Islet of Langerhans (tissue), 1 donor: Measurements from ENCODE around the gene DNMT3B.
"Not testable (repeated sequence)": the region's sequence is repeated elsewhere in the genome, so short reads cannot be mapped to it uniquely, and the experiment has no call there.

Experiments used
- FAIRE-seq: peaks from one replicate; lab custom pipeline; 2011; peaks lifted over from hg19 to GRCh38; lab: Jason Lieb, UNC

The DNMT3B gene

GRCh38 chr20:32761831-32762753 is at the start of gene DNMT3B:
Gene DNMT3B, plus strand, starts transcription at chr20:32762385. Its CDS starts 17,939 bp downstream, at chr20:32780324.
- FAIRE-seq: no peak

GRCh38 chr20:32718749-32719348 is 43.3 kb upstream of the DNMT3B start:
- no peak for FAIRE-seq

GRCh38 chr20:32727683-32728082 is 34.5 kb upstream of the DNMT3B start:
- no peak for FAIRE-seq

- FAIRE-seq: not testable (repeated sequence)
These were observed 33.8 kb upstream of the DNMT3B start for GRCh38 chr20:32728435-32728834.

GRCh38 chr20:32729334-32729733 is 32.9 kb upstream of the DNMT3B start:
- FAIRE-seq: not testable (repeated sequence)

GRCh38 chr20:32731882-32732266 is 30.3 kb upstream of the DNMT3B start:
- FAIRE-seq: no peak

GRCh38 chr20:32737371-32738223 is 24.6 kb upstream of the DNMT3B start:
- no peak for FAIRE-seq

GRCh38 chr20:32741151-32741550 is 21.0 kb upstream of the DNMT3B start:
- FAIRE-seq: no peak

- no peak for FAIRE-seq
These were observed 19.6 kb upstream of the DNMT3B start for GRCh38 chr20:32742322-32743236.

- FAIRE-seq: no peak
These were observed 18.7 kb upstream of the DNMT3B start, which contains the start of gene COMMD7 for GRCh38 chr20:32743237-32744112. Gene COMMD7, minus strand, starts transcription at chr20:32743467. Its CDS starts 76 bp downstream, at chr20:32743391.

GRCh38 chr20:32749914-32750637 is 12.1 kb upstream of the DNMT3B start:
- no peak for FAIRE-seq

GRCh38 chr20:32751293-32751692 is 10.9 kb upstream of the DNMT3B start:
- no peak for FAIRE-seq

- FAIRE-seq: no peak
These were observed 10.3 kb upstream of the DNMT3B start for GRCh38 chr20:32751702-32752457.

GRCh38 chr20:32752458-32753250 is 9.5 kb upstream of the DNMT3B start:
- FAIRE-seq: no peak

GRCh38 chr20:32753731-32754130 is 8.5 kb upstream of the DNMT3B start:
- no peak for FAIRE-seq

- FAIRE-seq: no peak
These were observed 6.0 kb upstream of the DNMT3B start for GRCh38 chr20:32756156-32756555.

GRCh38 chr20:32761417-32761830 is 761 bp upstream of the DNMT3B start:
- no peak for FAIRE-seq

- no peak for FAIRE-seq
These were observed 593 bp downstream of the DNMT3B start for GRCh38 chr20:32762754-32763201.
